ENCODE data around the gene DOC2A. TPM values are rescaled to one million over a fixed set of nuclear protein-coding genes. Genes with fewer than 3 reads are reported as not detected.
A peak's percentile ranks its signal among the peaks of the same experiment; 100 is the strongest.

The DOC2A gene
- total RNA-seq, 1 donor from 2014 or later, result 7.4 TPM

DNA sequence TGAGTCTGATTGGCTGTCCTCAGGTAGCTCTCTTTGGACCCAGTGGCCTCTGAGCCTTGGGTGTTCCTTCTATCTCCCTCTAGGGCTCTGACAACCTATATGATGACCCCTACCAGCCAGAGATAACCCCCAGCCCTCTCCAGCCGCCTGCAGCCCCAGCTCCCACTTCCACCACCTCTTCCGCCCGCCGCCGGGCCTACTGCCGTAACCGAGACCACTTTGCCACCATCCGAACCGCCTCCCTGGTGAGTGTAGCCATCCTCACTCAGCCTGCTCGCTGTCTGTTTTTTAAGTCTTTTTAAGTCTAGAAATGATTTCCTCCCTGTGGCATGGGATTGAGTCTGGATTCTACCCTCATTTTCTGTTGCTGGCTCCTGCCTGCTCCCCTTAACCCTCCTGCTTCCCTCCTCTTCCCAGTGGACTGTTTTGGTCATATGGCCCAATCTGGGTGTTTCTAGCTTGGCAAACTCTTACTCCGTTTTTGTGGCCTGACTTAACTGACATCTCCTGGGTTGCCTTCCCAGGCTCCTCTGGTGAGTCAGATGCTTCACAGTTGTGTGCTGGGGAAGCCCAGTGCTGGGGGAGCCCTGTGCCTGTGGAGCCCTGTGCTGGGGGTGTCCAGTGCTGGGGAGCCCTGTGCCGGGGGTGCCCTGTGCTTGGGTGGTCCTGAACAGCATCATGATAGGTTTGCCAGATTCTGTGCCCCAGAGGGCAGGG, 27.2 kb downstream of the DOC2A start:
- Mint-ChIP-seq H3K36me3 (ENCODE audit: low read depth, unreplicated experiment) (peaks cover 73% of the 10 kb centered on the region), H3K27ac (ENCODE audit: unreplicated experiment) (peak overlapping the region; percentile 26)
- DNase-seq (ENCODE audit: low spot score), result no peak

DNA sequence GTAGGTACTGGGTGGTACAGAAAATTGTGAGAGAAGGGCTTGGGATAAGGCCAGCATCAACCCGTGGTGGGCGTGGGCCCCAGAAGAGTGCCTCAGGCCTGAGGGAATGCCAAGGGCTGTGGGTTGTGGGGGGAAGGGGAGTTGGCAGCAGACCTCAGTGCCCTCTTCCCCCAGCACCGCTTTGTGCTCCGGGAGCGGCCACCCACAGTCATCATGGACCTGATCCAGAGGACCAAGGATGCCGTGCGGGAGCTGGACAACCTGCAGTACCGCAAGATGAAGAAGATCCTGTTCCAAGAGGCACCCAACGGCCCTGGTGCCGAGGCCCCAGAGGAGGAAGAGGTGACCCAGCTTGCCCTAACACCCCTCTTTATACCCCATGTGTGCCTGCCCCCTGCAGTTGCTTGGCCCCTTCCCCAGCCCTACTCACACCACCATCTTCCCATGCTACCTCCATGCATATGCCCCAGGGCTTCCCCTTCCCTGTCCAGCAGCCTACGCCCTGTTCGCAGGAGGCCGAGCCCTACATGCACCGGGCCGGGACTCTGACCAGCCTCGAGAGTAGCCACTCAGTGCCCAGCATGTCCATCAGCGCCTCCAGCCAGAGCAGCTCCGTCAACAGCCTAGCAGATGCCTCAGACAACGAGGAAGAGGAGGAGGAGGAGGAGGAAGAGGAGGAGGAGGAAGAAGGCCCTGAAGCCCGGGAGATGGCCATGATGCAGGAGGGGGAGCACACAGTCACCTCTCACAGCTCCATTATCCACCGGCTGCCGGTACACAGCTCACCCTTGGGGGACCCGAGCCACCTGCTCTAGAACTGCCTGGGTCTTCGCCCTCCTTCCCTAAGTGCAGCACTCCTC, 28.0 kb downstream of the DOC2A start:
- TF ChIP-seq, protein P1, sequence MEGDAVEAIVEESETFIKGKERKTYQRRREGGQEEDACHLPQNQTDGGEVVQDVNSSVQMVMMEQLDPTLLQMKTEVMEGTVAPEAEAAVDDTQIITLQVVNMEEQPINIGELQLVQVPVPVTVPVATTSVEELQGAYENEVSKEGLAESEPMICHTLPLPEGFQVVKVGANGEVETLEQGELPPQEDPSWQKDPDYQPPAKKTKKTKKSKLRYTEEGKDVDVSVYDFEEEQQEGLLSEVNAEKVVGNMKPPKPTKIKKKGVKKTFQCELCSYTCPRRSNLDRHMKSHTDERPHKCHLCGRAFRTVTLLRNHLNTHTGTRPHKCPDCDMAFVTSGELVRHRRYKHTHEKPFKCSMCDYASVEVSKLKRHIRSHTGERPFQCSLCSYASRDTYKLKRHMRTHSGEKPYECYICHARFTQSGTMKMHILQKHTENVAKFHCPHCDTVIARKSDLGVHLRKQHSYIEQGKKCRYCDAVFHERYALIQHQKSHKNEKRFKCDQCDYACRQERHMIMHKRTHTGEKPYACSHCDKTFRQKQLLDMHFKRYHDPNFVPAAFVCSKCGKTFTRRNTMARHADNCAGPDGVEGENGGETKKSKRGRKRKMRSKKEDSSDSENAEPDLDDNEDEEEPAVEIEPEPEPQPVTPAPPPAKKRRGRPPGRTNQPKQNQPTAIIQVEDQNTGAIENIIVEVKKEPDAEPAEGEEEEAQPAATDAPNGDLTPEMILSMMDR (IDR thresholded peaks at IDR 0.05; ENCODE audit: unreplicated experiment), result no peak
- peaks cover 55% of the 10 kb centered on the region for H3K4me1 Mint-ChIP-seq (ENCODE audit: unreplicated experiment)
- no peak for DNase-seq (ENCODE audit: low spot score)
- H3K9me3 Mint-ChIP-seq (ENCODE audit: unreplicated experiment), result no peaks in the 10 kb centered on the region
- H3K27ac Mint-ChIP-seq (ENCODE audit: unreplicated experiment), result peak overlapping the region; percentile 67
- H3K36me3 Mint-ChIP-seq (ENCODE audit: low read depth, unreplicated experiment), result peaks cover 74% of the 10 kb centered on the region
- peaks cover 15% of the 10 kb centered on the region for H3K27me3 Mint-ChIP-seq (ENCODE audit: unreplicated experiment)
- H3K4me3 Mint-ChIP-seq (ENCODE audit: unreplicated experiment), result peak overlapping the region; percentile 76

More for the DNA sequence above, 27.2 kb downstream of the DOC2A start:
- Mint-ChIP-seq H3K9me3 (ENCODE audit: unreplicated experiment) (no peaks in the 10 kb centered on the region), H3K4me3 (ENCODE audit: unreplicated experiment) (peak overlapping the region; percentile 76), H3K27me3 (ENCODE audit: unreplicated experiment) (peaks cover 21% of the 10 kb centered on the region), H3K4me1 (ENCODE audit: unreplicated experiment) (peaks cover 55% of the 10 kb centered on the region)
- TF ChIP-seq, protein P1 (IDR thresholded peaks at IDR 0.05; ENCODE audit: unreplicated experiment), result no peak

- Mint-ChIP-seq H3K4me1 (ENCODE audit: unreplicated experiment) (peaks cover 72% of the 10 kb centered on the region), H3K27me3 (ENCODE audit: unreplicated experiment) (peaks cover 26% of the 10 kb centered on the region), H3K9me3 (ENCODE audit: unreplicated experiment) (no peaks in the 10 kb centered on the region), H3K4me3 (ENCODE audit: unreplicated experiment) (peak overlapping the region; percentile 96), H3K27ac (ENCODE audit: unreplicated experiment) (peak overlapping the region; percentile 99), H3K36me3 (ENCODE audit: low read depth, unreplicated experiment) (peaks cover 58% of the 10 kb centered on the region)
- no peak for DNase-seq (ENCODE audit: low spot score)
- TF ChIP-seq, protein P1 (IDR thresholded peaks at IDR 0.05; ENCODE audit: unreplicated experiment), result no peak
Measured at GRCh38 chr16:29978564-29979270, 32.1 kb downstream of the DOC2A start.

- TF ChIP-seq, protein P1 (IDR thresholded peaks at IDR 0.05; ENCODE audit: unreplicated experiment), result no peak
- H3K4me1 Mint-ChIP-seq (ENCODE audit: unreplicated experiment), result peaks cover 69% of the 10 kb centered on the region
- H3K27ac Mint-ChIP-seq (ENCODE audit: unreplicated experiment), result peak overlapping the region; percentile 99
- H3K4me3 Mint-ChIP-seq (ENCODE audit: unreplicated experiment), result peak overlapping the region; percentile 96
- no peaks in the 10 kb centered on the region for H3K9me3 Mint-ChIP-seq (ENCODE audit: unreplicated experiment)
- peaks cover 56% of the 10 kb centered on the region for H3K36me3 Mint-ChIP-seq (ENCODE audit: low read depth, unreplicated experiment)
- DNase-seq (ENCODE audit: low spot score), result no peak
- H3K27me3 Mint-ChIP-seq (ENCODE audit: unreplicated experiment), result peaks cover 26% of the 10 kb centered on the region
Measured at GRCh38 chr16:29978081-29978480, 32.7 kb downstream of the DOC2A start.
